Dermis blood vessel endothelial cell (primary cell): ENCODE measurements around the gene KAZN. TPM values are rescaled to one million over a fixed set of nuclear protein-coding genes. Genes with fewer than 3 reads are reported as not detected.

Experiments used
- DNase-seq: peaks from one replicate; pipeline ENCODE4 v3.0.0; 2010
- total RNA-seq: library from RNA; depleted of rRNA; stranded (reverse); fragments of >200 nt; gene quantifications from 2 replicates; pipeline ENCODE4 v1.2.3, GENCODE V29; 2014

The KAZN gene
- total RNA-seq, 1 donor from 2014 or later: 1.9 TPM

DNA sequence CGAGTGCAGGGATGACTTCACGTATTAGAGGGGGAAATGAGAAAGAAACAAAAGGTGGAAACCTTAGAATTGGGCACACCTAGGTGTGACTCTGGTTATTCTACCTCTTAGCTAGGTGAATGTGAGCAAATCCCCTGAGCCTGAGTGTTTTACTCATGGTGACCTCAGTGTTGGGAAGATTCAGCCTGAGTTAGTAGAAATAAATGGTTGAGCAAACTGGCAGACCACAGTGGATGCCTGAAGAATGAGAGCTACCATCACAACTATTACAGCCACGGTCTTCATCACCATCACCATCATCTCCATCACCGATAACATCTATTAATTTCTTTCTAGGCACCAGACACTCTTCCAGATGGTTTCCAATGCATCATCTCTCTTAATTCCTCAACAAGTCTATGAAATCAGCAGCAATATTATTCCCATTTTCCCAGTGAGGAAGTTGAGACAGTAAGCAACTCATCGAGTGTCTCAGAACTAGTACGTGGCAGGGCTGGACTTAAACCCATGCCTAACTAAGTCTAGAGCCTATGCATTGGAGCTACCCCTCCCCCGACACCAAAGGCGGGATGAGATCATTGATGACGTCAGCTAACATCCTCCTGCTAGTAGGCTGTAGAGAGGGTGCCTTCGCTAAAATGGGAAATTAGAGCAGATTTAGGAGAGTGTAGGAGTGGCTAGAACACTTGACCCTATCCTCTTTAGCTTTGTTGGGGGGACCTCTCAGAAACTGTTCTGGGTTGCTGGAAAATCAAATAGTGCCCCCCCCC lies 7.9 kb upstream of the KAZN start:
- no peak for DNase-seq

DNA sequence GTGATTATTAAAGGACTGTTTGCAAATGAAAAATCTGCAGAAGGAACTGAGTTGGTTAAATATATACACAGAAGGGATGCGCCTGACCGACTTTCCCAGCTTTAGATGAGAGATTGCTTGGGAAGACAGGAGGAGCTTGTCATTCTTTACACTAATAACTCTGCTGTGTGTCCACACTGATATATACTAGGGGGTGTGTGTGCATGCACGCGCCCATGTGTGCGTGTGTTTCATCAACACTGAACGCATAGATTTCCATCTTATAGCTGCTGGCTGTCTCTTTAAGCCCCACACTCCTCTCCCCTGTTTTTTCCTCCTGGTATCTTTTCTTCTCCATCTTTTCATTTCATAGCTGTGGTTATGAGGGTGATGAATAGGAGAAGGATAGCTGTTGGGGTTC lies 6.9 kb upstream of the KAZN start:
- no peak for DNase-seq

DNA sequence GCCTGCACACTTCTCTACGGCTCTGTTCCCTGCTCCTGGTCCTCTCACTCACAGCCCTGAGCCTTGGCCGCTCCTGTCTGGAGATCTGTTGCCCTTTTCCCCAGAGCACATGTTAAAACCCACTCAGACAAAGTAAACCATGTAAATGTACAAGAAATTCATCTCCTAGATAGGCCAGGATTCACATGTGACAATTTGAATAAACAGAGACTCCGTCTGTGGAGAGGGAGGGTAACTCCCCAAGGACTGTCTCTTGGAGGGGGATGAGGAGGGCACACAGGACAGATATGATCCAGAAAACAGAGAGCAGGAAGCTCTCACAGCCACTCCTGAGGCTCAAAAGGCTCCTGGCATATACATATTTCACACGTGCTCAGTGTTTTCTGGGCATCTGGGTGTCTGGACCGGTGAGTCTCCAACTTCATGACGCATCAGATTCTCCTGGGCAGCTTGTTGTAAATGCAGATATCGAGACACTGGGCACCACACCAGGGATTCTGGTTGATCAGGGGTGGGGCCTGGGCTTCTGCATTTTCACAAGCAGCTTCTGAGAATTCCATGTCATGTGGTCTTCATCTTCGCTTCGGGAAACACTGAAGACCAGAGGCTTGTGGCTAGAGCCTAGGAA lies 6.4 kb upstream of the KAZN start:
- DNase-seq: no peak

DNA sequence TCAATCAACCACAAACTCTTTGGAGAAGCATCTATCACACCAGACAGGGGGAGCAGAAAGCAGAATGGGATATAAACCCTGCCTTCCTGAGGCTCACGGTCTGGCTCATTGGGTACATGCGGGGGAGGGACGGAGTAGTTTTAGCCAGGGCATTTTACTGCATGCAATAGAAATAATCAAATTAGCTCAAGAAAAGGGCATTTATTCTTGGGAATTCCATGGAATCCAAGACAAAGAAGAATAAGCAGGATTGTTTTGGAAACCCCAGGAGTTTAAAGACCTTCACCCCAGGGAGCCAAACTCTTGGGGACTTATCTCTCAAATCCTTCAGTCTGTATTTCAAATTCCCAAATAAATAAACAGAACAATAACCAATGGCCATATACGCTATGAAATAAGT lies 5.2 kb upstream of the KAZN start:
- no peak for DNase-seq

DNA sequence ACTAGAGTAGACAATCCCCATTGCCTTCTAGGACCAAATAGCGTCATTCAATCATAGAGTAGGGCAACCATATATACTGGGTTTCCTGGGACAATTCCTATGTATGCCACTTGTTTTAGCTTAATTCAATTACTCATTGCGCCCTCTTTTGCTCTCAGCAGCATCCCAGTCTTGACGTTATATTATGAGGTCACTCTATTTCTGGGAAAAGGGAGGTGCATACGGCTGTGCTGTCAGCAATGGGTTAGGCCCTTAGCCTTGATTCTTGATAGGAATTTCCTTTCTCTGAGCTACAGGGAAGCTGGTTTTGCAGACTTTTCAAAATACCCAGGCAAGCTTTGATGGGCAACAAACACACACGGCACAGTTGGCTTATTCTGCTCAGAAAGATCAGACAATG lies 4.4 kb upstream of the KAZN start:
- no peak for DNase-seq

DNA sequence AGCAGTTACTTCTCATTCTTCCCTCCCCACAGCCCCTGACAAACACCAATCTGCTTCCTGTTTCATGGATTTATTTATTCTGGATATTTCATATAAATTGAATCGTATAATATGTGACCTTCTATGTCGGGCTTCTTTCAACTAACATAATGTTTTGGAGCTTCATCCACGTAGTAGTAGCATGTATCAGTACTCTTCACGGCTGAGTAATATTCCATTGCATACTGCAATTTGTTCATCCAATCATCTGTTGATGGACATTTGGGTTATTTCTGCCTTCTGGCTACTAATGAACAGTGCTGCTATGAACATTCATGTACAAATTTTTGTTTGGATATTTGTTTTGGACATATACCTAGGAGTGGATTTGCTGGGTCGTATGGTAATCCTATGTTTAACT lies 1.9 kb upstream of the KAZN start:
- DNase-seq: no peak

DNA sequence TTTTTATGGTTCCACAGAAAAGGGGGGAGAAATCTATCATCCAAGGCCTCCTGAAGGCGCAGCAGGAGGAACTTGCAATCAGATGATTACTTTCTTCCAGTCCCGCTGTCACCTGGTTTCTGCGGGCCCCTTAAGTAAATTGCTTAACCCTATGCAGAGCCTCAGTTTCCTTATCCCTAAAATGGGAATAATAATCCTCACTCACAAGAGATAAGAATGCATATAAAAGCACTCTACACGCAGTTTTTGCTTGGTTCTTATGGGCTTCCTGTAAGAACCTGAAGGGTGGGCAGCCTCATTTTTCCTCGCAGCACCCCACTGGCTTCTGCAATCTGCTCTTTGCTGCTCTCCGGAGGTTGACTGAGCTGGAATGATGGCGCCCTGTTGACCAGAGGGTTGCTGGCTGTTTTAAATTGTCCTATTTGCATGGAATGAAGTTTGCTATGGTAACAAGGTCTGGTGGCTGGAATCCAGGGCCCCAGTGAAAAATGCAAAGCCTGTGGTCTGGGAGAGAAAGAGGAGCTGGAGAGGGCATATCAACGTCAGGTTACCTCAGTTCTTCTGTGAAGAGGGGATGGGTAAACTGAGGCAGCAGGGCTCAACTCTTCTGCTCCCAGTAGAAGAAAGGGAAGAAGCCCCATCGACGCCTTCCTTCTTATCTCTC lies 1.0 kb upstream of the KAZN start:
- DNase-seq: no peak

DNA sequence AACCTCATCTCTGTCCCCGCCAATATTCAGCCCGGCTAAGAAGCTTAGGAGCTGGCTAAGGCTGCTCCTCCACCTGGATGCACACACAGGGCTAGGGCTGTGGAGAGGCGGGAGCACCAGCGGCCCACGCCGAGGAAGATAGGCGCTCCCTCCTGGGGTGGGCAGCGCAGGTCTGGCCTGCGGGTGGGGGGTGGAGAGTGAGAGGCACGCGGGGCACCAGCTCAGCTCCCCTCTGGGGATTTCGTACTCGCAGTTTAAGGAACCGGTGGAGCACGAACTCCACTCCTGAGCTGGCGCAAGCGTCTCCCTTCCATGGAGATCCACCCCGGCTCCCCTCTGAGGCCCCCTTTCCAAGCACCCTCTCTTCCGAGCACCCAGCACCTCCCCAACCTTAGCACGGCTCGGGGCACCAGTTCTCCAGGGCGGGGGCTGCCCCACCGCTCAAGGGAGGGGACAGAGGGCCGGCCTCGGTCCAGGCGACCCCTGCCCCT lies 433 bp upstream of the KAZN start:
- no peak for DNase-seq

DNA sequence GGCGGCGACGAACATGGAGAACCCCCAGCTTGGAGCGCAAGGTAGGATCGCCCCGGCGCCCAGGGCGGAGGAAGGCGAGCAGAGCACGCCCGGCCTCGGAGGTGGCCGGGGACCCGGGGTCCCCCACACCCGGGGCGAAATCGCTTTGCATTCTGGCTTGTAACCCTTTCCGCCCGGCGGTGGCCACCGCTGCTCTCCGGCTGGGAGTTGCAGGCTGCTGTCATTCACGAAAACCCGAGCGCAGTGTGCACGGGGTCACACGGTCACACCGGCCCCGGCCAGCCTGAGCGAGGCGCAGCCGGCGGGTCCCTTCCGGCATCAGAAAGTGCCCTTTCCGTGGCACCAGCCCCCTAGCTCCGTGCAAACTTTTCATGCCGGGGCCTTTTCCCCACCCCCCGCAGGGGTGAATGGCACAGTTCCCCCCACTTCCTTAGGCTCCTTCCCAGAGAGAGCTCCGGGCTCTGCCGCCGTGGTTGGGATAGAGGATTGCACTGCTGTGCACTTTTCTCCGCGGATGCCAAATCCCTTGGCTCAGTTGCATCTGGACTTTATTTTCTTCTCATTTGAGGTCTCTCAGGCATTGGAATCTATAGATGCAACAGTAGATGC lies 802 bp downstream of the KAZN start:
- DNase-seq: no peak

DNA sequence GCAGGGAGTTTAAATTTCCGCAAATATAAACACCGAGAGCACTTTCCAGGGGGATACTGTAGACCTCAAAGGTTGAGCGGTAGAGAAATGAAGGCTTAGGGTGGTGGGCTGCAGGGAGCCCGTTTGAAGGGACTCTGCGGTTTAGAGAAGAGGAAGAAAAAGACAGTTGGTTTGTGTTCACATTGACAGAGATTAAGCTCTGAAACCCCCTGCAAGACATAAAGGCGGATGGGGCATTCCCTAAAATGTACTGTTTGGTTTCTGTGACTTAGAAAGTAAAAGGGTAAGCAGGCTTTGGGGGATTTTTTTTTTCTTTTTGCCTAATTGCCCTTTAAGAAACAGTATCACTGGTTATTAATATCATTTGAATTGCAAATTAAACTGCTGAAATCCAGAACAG lies 1.3 kb downstream of the KAZN start:
- DNase-seq: no peak

DNA sequence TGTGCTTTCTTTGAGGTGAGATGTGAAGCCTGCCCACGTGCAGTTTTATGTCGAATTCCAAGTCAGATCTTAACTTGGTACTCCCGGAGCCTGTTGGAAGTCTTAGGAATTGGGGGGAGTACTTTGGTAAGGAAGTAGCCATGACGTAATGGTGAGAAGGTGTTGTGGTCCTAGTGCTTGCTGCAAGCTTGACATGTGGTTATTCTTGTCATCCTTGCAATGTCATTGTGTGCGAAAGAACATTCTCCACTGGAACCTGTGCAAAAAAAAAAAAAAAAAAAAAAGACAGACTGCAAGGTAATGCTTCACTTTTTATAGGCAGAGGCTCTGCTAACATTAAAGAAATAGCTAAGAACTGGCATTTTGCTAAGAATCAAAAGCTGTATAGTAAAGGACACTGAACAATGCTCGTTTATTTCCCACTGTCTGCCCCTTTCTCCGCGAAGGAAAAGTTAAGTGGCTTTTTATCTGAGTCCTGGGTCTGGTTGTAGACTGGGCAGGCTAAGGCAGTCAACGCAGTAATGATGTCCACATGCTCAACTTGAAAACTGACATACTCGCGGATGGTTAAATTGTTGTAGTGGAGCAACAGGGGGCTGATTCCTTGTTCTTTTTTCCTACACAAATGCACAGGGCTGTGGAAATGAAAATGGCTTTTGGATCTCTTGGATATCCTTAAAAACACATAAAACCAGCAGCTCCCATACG lies 2.1 kb downstream of the KAZN start:
- no peak for DNase-seq

DNA sequence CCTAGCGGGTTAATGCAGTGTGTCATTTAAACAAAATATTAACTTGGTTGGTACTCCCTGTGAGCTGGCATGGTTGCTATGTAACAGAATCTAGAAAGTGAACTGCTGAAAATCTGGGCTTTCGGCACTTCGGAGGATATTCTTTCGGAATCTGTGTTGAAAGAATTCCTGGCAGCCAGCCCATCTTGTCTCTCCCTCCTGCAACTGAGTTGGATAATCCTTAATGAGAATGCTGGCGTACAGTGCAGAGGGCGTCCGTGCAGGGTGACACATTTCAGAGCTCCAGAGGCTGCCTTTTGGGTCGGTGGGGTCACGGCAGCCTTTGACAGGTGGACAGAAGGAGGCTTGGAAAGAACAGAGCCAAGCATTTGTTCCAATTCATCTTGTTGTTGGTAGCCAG lies 3.7 kb downstream of the KAZN start:
- DNase-seq: no peak

DNA sequence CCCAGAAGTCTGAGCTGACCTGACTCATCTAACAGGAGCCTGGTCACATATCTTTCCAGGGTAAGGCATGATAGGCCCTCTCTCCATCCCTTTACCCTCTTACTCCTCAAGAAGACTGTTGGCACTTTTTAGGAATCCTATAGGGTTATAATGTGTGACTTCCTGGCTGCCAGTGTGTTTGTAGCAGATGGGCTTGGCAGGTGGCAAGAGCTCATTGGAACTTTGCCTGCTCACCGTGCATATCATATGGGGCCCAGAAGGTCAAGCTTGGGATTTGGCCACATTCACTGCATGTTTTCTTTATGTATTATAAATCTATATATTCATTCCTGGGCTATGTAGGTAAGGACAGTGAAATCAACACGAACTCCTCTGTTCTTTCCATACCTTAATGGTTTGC lies 5.2 kb downstream of the KAZN start:
- no peak for DNase-seq

DNA sequence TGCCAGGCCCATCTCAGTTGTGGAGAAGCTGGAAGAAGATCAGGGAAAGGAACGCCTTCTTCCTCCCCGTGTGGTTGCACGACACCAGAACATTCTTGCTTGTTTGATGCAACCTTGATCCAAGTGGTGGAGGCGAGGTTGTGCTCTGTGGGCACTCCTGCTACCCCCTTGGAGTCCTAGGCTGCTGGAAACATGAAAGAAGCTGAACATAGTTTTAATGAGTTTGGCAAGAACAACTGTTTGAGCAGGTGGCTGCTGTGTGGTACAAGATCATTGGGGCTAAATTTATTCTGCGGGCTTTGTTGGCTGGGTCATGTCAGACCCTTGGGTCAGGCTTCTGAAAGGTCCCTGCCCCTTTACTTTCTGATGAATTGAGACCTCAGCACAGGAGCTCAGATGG lies 5.9 kb downstream of the KAZN start:
- DNase-seq: no peak

DNA sequence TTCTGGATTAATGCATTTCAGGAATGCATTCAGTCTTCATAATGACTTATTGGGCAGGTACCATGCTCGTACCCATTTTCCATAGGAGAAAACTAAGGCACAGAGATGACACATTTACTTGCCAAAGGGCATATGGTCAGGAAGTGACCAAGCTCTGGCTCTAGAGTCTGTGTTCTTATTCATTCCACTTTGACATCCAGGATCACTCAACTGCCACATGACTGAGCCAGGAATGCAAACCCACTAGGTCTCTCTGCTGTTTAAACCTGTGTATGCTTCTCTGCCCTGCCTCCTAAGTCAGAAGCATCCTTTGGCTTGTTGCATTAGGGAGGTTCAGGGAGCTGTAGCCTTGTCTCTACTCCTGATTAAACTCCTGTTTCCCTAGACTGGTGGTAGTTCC lies 7.5 kb downstream of the KAZN start:
- DNase-seq: no peak

DNA sequence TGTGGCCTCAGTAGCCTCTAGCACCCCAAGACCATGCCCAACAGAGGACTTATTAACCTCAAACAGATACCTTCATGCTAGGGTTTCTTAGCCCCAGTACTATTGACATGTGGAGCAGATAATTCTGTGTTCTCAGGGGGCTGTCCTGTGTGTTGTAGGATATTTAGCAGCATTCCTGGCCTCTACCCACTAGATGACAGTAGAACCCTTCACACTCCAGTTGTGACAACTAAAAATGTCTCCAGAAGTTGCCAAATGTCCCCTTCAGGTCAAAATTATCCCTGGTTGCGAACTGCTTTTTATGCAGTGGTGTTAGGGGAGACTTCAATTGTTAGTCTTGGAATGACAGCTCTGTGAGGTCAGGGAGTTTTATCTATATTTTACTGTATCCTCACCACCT lies 8.1 kb downstream of the KAZN start:
- DNase-seq: no peak

DNA sequence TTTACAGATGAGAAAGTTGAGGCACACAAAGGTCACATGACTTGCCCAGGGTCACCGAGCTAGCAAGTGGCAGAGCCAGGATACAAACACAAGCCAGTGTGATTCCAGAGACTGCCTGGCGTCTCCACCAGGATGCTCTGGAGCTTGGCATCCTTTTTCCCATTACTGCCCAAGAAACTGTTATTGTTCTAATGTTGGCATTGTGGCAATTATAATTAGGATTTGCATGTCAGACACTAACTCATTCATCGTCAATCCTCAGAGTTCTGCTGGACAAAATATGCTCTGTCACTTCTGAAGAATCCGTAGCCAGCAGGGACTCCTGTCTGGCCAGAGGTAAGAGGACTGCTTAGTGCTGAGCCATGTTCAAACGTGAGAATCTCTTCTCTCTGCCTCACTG lies 8.8 kb downstream of the KAZN start:
- DNase-seq: no peak

DNA sequence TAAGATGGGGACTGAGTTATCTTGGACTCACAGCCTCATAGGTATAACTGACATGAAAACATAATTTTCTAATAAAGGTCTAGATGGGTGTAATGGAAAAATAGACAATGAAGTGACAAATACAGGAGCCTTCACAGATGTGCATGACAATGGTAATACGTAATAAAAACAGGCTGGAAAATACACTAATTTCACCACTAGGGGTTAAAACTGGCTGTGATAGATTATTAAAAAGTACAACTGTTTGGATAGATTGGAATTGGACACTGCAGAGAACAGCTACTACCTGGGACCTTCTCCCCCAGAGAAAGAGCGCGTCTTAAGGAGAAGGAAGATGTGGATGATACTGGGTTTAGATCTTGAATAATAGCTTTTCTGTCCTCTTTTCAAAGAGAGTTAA lies 9.8 kb downstream of the KAZN start:
- DNase-seq: no peak

DNA sequence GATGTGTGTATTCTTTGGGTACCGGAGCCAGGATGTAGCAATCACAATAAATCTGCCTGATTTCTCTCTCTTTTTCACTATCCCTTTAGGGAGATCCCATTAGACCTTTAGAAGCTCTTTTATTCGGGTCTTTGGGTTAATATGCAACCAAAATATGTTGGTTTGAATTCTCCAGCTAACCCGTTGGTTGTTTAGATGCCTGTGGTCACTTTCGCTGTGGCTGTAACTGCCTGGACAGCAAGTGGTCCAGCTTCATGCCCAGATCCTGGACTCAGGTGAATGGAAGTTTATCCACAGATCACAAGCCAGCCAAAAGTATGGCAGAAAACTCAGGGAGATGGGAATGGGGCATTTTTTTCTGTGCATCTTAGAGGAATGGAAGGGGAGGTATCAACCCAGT lies 12.3 kb downstream of the KAZN start:
- DNase-seq: no peak

DNA sequence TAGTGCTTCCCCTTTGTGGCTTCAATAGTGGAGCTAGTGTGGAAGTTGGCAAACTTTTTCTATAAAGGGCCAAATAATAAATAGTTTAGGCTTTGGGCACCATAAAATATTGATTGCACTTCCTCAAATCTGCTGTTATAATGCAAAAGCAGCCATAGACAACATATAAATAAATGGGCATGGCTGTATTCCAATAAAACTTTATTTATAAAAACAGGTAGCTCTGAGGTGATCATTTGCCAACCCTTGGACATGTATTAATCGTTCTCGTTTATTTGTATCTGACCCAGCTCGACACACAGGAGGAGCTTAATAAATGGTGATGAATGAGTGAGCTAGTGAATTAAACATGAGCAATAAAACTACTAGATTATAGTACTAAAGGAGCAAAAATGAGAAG lies 13.3 kb downstream of the KAZN start:
- no peak for DNase-seq

DNA sequence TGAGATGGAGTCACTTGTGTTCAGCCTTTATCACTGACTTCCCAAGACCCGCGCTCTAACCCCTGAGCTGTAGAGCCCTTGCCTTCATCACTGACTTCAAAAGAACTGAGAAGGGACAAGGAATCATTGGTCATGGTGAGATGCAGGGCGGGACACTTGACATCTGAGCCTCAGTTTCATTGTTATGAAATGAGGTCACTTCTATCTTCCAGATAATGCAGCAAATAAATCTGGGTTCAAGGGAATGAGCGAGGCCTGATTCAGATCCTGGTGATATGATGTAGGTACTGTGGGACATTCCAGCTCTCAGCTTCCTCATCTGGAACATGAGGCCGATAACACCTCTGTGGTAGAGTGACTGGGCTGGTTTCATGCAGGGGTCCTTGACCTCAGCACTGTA lies 13.8 kb downstream of the KAZN start:
- no peak for DNase-seq

DNA sequence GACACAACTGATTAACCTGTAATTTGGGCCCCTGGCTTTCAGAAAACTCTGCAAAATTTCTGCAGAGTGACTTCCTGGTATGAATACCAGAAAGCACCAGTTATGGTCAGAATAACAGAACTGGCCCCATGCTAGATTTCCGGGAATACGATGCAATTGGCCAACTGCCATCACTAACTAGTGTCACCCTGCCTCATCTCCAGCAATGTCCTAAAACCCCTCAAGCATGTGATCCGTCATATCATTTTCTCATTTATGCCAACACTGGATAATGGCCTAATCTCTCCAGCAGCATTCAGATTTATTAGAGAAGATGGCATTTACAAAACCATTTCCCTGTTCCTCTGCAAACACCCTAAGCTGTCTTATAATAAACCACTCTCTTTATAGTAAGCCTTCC lies 15.4 kb downstream of the KAZN start:
- DNase-seq: no peak

DNA sequence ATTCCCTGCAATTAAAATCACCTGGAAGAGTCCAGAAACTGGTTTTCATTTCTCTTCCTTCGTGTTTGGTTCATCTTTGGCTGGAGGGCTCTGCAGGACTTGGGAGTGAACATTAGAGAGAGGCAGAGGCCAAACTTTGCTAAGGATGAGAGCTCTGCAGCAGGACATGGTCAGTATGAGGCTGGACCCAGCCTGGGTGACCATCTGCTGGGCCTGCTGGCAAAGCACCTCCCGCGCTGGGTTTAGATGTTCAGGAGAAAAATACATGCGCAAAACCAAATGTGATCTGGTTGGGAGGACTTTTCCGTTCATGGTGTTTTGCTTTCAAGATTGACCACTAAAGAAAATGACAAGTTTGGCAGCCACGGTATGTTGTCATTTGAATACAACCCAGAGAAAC lies 15.9 kb downstream of the KAZN start:
- DNase-seq: no peak
